Erythroblast (primary cell): ENCODE data around the gene DEPDC4.

Experiments used
- GATA1 ChIP-seq: IDR thresholded peaks from 2 replicates; pipeline ENCODE4 v1.6.1; 2011; ENCODE audit warnings: low read depth, mild to moderate bottlenecking, control low read depth, low read length, moderate library complexity
- POLR2A ChIP-seq: IDR thresholded peaks from 2 replicates; pipeline ENCODE4 v1.6.1; 2011; ENCODE audit warnings: mild to moderate bottlenecking, low read length

GRCh38 chr12:100273782-100274181 is 6.9 kb upstream of the DEPDC4 start:
- TF ChIP-seq POLR2A: no peak
- TF ChIP-seq GATA1: no peak
